NOMO-1 (cell line): Measurements from ENCODE around the gene RDX.

Source experiments
- DNase-seq, 2 experiments: peaks; one replicate each; lab custom pipeline; 2025; ENCODE audit not compliant: unreplicated experiment in 2 of 2; lab: John Stamatoyannopoulos, UW

The RDX gene

DNA sequence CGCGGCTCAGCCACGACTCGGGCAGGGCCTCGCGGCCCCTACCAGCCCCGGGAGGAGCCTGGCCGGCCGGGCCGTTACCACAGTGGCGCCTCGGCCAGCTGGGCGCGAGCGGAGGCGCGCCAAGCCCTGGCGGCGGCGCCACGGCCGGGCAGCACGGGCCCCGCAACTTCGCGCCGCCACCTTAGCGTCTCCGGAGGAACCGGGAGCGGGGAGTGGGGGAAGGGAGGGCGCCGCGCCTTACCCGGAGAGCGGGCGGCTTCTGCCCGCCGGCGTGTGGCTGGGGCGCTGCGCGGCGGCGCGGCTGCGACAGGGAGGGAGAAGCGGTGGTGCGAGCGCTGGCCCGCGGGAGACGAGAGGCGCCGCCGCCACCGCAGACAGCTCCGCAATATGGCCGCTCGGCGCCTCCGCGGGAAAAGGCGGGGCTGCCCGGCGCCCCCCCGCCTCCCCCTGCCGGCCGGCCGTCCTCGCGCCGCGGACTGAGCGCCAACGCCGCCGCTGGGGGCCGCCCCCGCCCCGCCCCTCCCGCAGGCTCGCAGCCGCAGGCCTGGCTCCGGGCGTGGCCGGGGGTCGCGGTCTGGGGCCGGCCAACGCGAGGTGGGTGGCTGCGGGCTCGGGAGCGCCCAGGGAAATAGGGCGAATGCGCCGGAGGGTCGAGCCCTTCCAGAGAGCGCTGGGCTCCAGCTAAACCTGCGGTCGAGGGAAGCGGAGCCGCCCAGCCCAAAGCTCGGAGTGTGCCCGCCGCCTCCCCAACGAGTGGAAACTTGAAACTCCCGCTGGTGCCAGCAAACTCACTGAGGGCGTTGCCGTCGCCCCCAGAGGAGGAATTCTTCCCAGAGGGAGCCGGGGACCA, at the start of gene RDX:
Gene RDX (minus strand): TSS at position 389 of the 850 bp plus-strand sequence. CDS start 16,922 bp downstream, outside the sequence.
- peak; percentile 55 to 76 for DNase-seq

GRCh38 chr11:110345743-110346142, 49.3 kb upstream of the RDX start:
- peak in 1 of 2 experiments; percentile 46 for DNase-seq

- no peak for DNase-seq
Measured at GRCh38 chr11:110340436-110340835, 44.0 kb upstream of the RDX start.

GRCh38 chr11:110339456-110340250, 43.2 kb upstream of the RDX start:
- no peak for DNase-seq

DNA sequence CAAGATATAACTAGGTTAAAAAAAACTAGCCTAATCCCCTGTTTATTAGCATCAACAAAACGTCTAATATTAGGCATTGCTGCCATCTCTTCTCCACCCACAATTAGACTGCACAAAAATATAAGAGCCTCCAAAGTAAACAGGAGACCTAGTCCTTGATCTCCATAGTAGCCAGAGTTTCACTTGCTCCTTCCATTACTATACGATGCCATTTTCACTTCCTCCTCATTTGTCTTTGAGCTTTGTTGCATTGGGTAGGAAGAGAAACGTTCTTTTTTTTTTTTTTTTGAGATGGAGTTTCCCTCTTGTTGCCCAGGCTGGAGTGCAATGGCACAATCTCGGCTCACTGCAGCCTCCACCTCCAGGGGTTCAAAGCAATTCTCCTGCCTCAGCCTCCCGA, 42.3 kb upstream of the RDX start:
- peak; percentile 45 to 78 for DNase-seq

DNA sequence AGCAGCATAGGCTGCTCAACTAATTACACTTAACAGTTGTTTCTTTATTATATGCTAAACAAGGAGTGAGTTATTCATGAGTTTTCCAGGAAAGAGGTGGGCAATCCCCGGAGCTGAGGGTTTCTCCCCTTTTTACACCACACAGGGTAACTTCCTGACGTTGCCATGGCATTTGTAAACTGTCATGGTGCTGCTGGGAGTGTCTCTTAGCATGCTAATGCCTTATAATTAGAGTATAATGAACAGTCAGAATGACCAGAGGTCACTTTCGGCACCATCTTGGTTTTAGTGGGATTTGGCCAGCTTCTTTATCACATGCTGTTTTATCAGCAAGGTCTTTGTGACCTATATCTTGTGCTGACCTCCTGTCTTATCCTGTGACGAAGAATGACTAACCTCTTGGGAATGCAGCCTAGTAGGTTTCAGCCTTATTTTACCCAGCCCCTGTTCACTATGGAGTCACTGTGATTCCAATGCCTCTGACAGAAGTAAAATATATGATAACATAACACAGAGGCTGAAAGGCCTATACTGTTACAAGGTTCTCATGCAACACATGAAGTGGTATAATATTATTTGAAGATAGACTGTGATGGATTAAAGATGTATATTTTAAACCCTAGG, 41.3 kb upstream of the RDX start:
- no peak for DNase-seq

- no peak for DNase-seq
Measured at GRCh38 chr11:110336054-110336453, 39.6 kb upstream of the RDX start.

DNA sequence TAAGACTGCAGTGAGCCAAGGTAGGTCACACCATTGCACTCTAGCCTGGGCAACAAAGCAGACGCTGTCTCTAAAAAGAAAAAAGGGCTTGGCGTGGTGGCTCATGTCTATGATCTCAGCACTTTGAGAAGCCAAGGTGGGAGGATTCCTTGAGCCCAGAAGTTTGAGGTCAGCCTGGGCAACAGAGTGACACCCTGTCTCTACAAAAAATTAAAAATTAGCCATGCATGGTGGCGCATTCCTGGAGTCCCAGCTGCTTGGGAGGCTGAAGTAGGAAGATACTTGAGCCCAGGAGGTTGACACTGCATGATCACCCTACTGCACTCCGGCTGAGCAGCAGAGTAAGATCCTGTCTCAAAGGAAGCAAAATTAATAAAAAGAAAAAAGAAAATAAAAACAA, 38.9 kb upstream of the RDX start:
- DNase-seq: no peak

DNA sequence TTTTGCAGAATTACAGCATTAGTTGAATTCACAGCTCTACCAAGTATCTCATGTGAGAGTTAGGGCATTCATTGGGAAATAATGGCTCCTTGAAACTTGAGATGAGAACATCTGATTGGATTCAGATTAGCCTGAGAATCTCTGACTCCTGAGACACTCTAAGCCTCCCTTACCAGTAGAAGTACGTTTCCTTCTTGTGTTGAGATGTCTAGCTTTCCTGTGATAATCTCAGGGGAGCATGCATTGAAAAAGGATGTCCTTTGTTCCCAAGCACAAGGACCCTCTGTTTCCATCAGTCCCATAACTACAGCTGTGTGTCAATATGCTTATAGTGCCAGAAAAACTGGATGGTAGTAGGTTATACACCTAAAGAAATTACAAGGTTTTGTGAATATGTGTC, 35.2 kb upstream of the RDX start:
- no peak for DNase-seq

DNA sequence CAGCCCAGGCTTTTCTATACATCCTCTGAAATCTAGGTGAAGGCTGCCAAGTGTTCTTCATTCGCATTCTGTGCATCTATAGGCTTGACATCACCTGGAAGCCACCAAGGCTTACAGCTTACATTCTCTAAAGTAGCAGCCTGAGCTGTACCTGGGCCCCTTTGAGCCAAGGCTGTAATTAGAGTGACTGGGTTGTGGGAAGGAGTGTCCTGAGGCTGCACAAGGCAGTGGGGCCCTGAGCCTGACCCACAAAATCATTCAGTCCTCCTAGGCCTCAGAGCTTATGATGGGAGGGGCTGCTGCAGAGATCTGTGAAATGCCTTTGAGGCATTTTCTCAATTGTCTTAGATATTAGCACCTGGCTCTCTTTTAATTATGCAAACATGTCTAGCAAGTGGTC, 33.0 kb upstream of the RDX start:
- DNase-seq: no peak

DNA sequence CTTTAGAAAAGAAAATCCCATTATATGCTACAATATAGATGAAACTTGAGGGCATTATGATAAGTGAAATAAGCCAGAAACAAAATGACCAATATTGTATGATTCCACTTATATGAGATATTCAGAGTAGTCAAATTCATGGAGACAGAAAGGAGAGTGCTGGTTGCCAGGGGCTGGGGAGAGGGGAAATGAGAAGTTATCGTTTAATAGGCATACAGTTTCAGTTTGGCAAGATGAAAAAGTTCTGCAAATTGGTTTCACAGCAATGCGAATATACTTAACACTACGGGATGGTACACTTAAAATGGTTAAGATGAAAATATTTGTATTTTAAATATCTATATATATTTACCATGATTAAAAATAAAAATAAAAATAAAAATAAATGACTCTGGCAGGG, 31.1 kb upstream of the RDX start:
- peak in 1 of 2 experiments; percentile 24 for DNase-seq

DNA sequence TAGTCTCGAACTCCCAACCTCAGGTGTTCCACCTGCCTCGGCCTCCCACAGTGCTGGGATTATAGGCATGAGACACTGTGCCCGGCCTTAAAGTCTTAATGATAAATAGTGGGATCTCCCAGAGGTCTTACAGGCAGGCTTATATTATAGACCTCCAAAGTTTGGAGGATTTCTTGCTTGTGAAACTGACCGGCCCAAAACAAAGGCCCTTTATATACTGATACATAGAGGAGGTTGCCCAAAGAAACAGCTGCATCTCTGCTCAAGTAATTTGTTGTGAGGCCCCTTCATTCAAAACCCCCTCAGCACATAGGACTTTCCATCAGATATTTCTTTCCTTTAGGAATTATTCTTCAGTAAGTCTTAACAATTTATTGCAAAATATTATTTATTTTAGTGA, 27.4 kb upstream of the RDX start:
- no peak for DNase-seq

- no peak for DNase-seq
Measured at GRCh38 chr11:110319501-110319900, 23.1 kb upstream of the RDX start.

DNA sequence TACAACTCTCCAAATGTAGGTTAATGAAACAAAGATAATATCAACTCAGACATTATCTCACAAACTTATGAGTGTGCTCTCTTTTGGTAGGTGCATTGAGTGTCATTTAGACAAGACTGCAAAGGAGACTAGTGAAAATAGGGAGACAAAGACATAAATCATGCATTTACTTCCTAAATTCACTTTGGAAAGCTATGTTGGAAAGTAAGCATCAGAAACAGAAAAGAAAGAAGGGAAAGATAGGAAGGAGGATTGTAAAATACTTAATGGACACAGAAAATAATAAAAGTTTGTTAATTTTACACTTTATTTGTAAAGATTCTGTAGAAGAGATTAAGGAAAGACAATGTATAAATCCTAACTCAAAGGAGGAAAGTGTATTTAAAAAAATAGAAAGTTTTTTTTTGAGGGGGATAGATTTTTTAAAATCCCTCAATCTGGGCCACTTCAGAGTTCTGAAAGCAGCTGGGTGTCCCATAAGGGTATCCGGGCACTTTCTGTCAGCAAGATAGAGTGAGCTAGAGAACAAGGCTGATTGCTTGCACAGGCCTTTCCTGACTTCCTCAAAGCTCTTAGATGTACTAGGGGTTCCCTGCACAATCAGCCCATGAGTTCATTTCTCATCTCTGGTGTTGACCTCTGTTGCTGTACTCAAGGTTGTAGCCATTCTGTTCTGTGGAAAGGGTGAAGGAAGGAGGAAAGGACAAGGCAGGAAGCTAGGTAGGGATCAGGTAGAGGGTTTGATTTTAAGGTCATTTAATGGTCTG, 22.4 kb upstream of the RDX start:
- no peak for DNase-seq

DNA sequence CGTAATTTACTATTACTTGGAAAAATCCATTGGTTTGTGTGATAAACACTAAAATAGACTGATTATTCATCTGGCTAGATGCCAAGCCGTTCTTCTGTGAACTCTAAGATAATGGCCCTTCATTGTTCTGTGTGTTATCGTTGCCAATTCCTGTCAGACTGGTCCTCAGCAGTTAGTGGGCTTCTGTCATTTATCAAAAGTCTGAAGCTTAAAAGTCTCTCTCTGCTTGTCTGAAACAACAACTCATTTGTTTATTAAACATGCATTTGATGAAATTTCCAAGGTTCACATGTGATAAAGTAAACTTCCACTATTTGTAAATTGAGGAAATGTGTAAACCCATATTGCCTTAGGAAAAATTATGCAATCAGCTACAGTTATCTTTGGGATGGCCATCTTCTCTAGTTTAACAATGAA, 21.1 kb upstream of the RDX start:
- DNase-seq: no peak

- DNase-seq: no peak
Measured at GRCh38 chr11:110314366-110315095, 18.1 kb upstream of the RDX start.

DNA sequence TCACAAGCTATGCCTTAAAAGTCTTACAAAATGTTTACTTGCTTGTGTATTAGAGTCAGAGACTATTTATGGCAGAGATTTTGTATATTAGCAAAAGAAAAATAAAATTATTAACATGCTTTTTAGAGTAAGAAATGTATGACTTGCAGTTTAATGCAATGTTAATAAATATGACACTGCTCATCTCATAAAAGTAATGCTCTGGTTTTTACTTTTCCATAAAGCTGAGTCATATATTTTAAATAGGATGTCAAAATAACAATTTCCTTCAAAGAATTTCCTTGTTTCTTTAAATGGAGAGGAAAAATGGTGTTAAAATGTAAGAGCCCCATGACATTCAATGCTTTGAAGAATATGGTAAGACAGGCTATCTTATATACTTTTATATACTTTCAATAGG, 16.3 kb upstream of the RDX start:
- no peak for DNase-seq

DNA sequence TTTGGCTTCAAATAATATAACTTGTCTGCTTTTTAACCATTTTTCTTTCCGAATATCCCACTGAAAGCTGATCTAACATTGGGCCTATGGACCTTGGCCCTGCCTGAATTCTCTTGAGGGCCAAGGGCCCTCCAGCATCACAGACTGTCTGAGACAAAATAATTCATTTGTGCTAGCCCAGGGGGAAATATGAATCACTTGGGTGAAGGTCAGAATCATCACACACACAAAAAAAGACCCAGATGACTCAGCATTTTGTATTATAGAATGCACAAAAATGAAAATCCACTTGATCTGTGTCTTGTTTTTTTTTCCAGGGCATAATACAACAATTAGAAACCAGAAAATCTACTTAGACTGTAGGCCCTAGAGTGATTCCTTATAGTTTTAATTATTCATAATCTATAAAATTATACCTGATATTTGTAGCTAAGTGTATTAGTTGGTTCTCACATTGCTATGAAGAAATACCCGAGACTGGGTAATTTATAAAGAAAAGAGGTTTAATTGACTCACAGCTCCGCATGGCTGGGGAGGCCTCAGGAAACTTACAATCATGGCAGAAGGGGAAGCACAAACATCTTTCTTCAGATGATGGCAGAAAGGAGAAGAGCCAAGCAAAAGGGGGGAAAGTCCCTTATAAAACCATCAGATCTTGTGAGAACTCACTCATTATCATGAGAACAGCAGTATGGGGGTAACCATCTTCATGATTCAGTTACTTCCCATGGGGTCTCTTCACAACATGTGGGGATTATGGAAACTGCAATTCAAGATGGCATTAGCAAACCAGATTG, 15.6 kb upstream of the RDX start:
- no peak for DNase-seq

DNA sequence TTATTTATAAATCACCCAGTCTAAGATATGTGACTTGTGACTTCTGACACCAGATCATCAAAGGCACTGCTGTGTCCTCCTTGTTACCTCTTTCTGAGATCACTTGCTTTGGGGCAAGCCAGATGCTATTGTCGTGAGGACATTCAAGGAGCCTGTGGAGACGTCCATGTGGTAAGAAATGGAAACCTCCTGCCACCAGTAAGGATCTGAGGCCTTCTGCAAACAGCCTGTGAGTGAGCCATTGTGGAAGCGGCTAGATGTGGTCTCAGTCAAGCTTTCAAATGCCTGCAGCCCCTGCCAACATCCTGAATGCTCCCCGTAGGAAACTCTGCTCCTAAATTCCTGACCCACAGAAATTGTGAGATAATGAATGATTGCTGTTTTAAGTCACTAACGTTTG, 11.7 kb upstream of the RDX start:
- DNase-seq: no peak
